Fibroblast of skin of scalp (primary cell): ENCODE results near the gene GNAZ.

Experiments used
- DNase-seq: peaks from one replicate; pipeline ENCODE4 v3.0.0-alpha.2; 2013

GNAZ gene

DNA sequence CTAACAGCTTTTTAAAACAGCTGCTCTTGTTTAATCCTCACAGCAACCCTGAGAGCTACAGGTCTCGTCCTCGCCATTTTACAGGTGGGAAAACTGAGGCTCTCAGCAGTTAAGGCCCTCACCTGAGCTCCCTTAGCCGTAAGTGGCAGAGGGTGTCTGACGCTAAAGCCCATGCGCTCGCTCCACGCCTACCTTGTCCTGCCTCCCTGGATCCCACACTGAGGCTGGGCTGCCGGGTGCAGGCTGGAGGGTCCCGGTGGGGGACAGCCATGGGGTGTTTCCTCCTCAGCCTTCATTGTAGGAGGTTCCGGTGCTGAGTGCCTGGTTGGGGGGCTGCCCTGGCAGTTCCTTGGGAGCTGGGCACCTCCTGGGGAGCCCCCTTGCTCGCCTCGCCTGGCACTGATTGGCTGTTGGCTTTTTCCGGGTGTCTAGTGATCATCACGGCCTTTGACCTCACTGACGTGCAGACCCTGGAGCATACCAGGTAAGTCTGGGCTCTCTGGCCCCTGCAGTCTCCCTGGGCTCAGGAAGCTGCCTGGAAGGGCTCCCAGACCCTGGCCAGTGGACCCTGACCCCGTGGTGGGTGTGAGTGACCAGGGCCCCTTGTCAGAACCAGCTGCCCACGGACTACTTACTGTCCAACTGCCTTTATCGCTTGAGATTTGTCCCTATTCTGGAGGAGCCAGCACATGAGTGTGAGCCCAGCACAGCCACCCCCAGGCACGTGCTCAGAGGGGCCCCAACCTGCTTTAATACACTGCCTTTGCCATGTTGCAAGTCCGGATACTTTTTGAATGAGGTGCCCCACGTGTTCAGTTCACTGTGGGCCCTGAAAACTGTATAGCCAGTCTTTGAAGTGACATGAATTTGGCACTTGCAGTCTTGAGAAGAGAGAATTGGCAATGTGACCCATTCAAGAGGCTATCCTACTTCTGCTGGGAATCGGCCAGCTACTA, 87.5 kb downstream of the GNAZ start:
- DNase-seq, result no peak

GRCh38 chr22:23158516-23159290, 88.4 kb downstream of the GNAZ start:
- DNase-seq, result no peak

GRCh38 chr22:23159291-23159630, 88.9 kb downstream of the GNAZ start:
- DNase-seq, result no peak

GRCh38 chr22:23161029-23161428, 90.7 kb downstream of the GNAZ start:
- no peak for DNase-seq

DNA sequence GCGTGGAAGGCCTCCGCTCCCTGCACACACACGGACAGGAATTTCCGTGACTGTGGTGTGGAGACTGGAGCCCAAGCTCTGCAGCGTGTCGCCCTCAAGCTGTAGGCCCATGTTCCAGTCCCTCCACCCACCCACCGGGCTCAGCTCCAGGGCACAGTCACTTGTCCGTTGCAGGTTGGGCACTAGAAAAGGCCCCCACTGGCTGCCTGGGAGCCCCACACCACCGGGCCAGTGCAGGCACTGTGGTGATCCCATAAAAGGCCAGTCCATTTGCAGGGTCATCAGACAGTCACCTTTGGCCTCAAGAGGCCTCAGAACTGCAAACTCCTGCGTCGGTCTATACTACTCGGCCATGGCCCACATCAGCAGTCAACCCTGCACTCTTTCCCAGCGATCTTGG, 91.3 kb downstream of the GNAZ start:
- DNase-seq, result no peak

- no peak for DNase-seq
Observed at GRCh38 chr22:23163665-23164064, 93.3 kb downstream of the GNAZ start.

DNA sequence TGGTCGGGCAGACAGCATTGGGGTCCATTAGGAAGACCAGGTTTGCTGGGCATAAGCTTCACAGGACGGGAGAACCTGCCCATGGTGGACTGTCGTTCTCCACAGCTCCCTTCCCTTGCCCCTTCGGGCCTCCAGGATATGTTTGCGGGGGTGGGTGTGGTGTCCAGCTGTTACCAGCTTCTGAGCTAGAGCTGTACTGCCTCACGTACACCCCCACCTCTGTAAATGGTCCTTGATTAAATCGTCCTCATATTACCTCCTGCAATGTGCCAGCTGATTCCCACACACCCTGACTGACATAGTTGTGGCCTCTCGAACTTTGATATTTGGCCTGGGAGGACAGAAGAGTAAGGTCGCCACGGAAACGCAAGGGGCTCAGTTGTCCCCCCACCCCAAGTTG, 93.8 kb downstream of the GNAZ start:
- no peak for DNase-seq

GRCh38 chr22:23166042-23166831, 95.9 kb downstream of the GNAZ start:
- DNase-seq, result no peak

DNA sequence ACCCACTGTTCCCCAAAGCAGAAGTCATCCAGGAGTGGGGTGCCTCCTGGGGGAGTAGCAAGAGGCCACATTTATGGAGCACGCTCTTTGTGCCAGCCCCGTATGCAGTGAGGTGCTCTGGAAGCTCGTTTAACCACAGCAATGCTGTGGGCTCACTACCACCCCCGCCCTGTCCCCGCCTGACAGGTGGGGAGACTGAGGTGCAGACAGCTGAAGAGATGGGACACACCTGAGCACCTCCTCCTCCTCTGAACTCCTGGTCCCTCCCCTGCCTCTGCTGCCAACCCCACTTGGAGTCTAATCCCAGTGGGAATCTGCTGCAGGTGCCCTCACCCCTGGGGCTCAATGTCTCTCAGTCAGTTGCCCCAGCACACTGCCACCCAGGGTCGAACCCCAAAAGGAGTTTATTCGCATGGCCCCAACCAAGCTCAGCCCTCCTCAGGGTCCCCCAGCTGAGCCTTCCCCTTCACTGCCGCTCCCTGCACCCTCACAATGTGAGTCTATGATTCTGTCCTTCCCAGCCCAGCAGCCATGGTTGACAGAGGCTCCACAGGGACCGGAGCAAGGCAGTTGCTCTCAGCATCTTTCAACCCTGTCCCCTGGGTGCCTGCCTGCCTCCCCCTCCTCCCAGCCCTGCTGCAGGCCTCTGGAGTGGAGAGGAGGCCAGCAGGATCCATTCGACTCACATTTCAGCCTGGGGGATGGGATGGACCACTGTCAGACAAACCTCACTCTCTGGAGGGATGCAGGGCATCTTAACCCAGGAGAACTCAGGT, 96.7 kb downstream of the GNAZ start:
- DNase-seq, result no peak

- DNase-seq, result no peak
Observed at GRCh38 chr22:23168391-23169042, 98.2 kb downstream of the GNAZ start.

GRCh38 chr22:23169043-23169406, 98.7 kb downstream of the GNAZ start:
- no peak for DNase-seq
